Measurements from ENCODE around the gene STX5. TPM values are rescaled to one million over a fixed set of nuclear protein-coding genes. Genes with fewer than 3 reads are reported as not detected.
A peak's percentile ranks its signal among the peaks of the same experiment; 100 is the strongest.

Gene STX5
- total and polyA plus RNA-seq, 9 of the 15 experiments (the other 6 are each of a cell fraction or from before 2014, with no cell fraction given) = 2.8 to 28.6 (median 23.7) TPM

DNA sequence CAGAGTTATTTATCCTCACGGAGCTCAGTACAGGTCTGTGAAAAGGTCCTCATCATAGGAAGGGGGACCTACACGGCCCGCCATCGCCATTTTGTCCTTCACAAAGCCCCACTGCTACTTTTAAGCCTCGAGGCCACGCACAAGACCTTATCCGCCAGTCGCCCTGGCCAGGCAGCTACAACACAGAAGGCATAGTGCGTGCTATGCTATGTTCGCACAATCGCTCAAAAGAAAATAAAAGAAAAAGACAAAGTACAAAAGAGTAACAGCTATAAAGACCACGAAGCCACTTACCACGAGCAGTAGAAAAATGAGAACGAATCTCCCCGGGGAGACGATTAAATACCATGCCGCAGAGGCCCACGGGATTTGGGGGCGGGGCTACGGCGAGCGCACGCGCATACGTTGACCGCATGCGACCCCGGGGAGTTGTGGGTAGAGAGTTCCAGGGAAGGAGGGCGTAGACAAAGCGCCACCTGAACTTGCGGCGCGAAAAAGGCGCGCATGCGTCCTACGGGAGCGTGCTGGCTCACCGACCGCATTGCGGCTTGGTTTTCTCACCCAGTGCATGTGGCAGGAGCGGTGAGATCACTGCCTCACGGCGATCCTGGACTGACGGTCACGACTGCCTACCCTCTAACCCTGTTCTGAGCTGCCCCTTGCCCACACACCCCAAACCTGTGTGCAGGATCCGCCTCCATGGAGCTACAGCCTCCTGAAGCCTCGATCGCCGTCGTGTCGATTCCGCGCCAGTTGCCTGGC is 23.9 kb upstream of the STX5 start (continued):
- TF ChIP-seq HES1 (IDR thresholded peaks at IDR 0.05; ENCODE audit: low read depth) = no peak
- TF ChIP-seq, protein P1, sequence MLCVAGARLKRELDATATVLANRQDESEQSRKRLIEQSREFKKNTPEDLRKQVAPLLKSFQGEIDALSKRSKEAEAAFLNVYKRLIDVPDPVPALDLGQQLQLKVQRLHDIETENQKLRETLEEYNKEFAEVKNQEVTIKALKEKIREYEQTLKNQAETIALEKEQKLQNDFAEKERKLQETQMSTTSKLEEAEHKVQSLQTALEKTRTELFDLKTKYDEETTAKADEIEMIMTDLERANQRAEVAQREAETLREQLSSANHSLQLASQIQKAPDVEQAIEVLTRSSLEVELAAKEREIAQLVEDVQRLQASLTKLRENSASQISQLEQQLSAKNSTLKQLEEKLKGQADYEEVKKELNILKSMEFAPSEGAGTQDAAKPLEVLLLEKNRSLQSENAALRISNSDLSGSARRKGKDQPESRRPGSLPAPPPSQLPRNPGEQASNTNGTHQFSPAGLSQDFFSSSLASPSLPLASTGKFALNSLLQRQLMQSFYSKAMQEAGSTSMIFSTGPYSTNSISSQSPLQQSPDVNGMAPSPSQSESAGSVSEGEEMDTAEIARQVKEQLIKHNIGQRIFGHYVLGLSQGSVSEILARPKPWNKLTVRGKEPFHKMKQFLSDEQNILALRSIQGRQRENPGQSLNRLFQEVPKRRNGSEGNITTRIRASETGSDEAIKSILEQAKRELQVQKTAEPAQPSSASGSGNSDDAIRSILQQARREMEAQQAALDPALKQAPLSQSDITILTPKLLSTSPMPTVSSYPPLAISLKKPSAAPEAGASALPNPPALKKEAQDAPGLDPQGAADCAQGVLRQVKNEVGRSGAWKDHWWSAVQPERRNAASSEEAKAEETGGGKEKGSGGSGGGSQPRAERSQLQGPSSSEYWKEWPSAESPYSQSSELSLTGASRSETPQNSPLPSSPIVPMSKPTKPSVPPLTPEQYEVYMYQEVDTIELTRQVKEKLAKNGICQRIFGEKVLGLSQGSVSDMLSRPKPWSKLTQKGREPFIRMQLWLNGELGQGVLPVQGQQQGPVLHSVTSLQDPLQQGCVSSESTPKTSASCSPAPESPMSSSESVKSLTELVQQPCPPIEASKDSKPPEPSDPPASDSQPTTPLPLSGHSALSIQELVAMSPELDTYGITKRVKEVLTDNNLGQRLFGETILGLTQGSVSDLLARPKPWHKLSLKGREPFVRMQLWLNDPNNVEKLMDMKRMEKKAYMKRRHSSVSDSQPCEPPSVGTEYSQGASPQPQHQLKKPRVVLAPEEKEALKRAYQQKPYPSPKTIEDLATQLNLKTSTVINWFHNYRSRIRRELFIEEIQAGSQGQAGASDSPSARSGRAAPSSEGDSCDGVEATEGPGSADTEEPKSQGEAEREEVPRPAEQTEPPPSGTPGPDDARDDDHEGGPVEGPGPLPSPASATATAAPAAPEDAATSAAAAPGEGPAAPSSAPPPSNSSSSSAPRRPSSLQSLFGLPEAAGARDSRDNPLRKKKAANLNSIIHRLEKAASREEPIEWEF (CRISPR knock-in tag; IDR thresholded peaks at IDR 0.05) = no peak
- TF ChIP-seq FOXM1 (IDR thresholded peaks at IDR 0.05; ENCODE audit: low read depth) = 0 out of 2 replicates have a peak, but pooled peaks have one; percentile 41
- peak; percentile 91; the same call in 1 of the 2 replicates for TF ChIP-seq FOXM1 (CRISPR knock-in tag; IDR thresholded peaks at IDR 0.05; ENCODE audit: low read depth)
- TF ChIP-seq, protein P2, sequence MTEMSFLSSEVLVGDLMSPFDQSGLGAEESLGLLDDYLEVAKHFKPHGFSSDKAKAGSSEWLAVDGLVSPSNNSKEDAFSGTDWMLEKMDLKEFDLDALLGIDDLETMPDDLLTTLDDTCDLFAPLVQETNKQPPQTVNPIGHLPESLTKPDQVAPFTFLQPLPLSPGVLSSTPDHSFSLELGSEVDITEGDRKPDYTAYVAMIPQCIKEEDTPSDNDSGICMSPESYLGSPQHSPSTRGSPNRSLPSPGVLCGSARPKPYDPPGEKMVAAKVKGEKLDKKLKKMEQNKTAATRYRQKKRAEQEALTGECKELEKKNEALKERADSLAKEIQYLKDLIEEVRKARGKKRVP (CRISPR knock-in tag; IDR thresholded peaks at IDR 0.05) = peak; percentile 61
- TF ChIP-seq TCFL5 (CRISPR knock-in tag; conservative IDR thresholded peaks at IDR 0.05) = no peak
- TF ChIP-seq ZNF609 (CRISPR knock-in tag; IDR thresholded peaks at IDR 0.05; ENCODE audit: borderline replicate concordance) = no peak
- no peak for TF ChIP-seq BRCA1 (IDR thresholded peaks at IDR 0.05)
- no peak for TF ChIP-seq BRCA1 (CRISPR knock-in tag; IDR thresholded peaks at IDR 0.05)
- no peak; the same call in 1 of the 2 replicates for TF ChIP-seq DNMT1 (IDR thresholded peaks at IDR 0.05)
- peak; percentile 84 for TF ChIP-seq JUN (IDR thresholded peaks at IDR 0.05; ENCODE audit: borderline replicate concordance, low read depth, low read length)
- TF ChIP-seq JUN (CRISPR knock-in tag; IDR thresholded peaks at IDR 0.05; ENCODE audit: borderline replicate concordance) = peak; percentile 97
- TF ChIP-seq EGR1 (conservative IDR thresholded peaks at IDR 0.05) = no peak; the same call in none of the 2 replicates
- no peak for TF ChIP-seq PRMT5 (CRISPR knock-in tag; IDR thresholded peaks at IDR 0.05)
- TF ChIP-seq SMARCB1 (IDR thresholded peaks at IDR 0.05; ENCODE audit: insufficient read length, low read depth) = no peak

All from K562 (cell line).